ENCODE measurements around the gene CASR. TPM values are rescaled to one million over a fixed set of nuclear protein-coding genes. Genes with fewer than 3 reads are reported as not detected.

Gene CASR
- total RNA-seq, 4 donors from 2014 or later: 0.19 TPM; not detected in 3

DNA sequence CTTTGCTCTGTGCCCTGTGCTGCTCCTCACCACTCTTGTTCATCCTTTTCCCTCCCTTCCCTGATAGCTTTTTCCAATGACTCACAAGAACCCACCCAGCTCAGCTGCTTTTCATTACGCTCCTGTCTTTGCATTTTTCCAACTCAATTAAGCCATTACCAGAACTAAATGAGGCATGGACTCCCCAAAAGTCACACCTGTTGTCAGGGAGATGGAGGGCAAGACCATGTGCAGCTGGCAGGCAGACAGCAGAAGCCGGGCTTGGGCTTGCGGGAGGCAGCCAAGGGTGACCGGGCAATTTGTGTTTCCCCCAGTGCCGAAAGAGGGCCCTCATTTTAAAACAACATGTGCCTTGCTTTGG, 64.3 kb downstream of the CASR start:
- intact Hi-C loops (cut with DNase I): no loop called here
- no peak for TF ChIP-seq CTCF (IDR thresholded peaks at IDR 0.05)
- TF ChIP-seq POLR2A (IDR thresholded peaks at IDR 0.05): no peak
- no peak for DNase-seq
- Histone ChIP-seq H3K9me3 (no peaks in the 10 kb centered on the region), H3K4me3 (no peak overlapping the region), H3K27ac (peak overlapping the region in 1 of 4 donors; percentile 25), H3K27me3 (no peaks in the 10 kb centered on the region), H3K4me1 (peaks cover 0 to 3% (median 0%) of the 10 kb centered on the region in 3 donors), H3K36me3 (no peaks in the 10 kb centered on the region)
- WGBS, 2 donors: 21 to 34% methylated on average over 3 to 4 of the region's 5 CpGs

DNA sequence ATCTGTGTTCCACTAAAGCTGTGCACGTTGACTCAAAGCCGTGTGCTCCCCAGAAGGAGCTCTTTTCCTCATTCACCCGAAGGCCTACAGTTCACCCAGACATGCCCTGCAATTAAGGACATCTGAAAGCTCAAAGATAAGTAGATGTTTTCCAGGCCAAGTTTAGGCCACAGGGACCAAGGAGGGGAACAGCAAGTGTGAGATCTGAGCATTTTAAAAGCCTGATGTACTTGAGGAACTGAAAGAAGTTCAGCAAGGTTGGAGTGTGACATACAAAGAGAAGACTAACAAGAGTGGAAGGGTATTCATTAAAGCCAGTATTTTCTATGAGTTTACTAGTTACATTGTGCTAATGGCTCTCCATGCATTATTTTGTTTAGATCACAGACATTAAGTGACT, 68.0 kb downstream of the CASR start:
- H3K27me3 ChIP-seq: no peaks in the 10 kb centered on the region
- whole genome bisulfite sequencing, 2 donors: 33 to 76% methylated on average over 1 to 3 of the region's 3 CpGs

DNA sequence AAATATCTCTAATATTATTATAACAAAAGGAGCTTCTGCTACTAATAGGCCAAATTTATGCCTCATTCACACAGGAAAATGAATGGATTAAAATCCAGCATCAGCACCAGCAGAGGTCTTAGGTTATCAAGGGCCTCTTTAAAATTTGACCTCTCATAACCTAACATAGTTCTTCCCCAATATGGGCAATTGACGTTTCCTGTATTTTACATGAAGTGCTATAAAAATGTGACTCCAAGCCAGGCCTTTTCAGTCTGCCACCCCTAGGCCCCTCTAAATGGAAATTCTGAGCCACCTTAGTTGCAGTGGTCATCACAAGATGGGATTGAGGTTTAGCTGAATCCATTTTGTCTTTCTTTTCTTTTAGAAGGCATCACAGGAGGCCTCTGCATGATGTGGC, 70.1 kb downstream of the CASR start:
- WGBS, 2 donors: 67 to 69% methylated on average over 1 of the region's 1 CpG
- Histone ChIP-seq H3K36me3 (no peaks in the 10 kb centered on the region), H3K4me1 (peaks cover 0 to 2% (median 0%) of the 10 kb centered on the region in 3 donors), H3K4me3 (no peak overlapping the region), H3K9me3 (no peaks in the 10 kb centered on the region), H3K27me3 (no peaks in the 10 kb centered on the region), H3K27ac (no peak overlapping the region)
- TF ChIP-seq CTCF (IDR thresholded peaks at IDR 0.05) (no peak), POLR2A (IDR thresholded peaks at IDR 0.05) (no peak)
- intact Hi-C loops (cut with DNase I): no loop called here
- DNase-seq: no peak

More for the DNA sequence above, 68.0 kb downstream of the CASR start:
- Histone ChIP-seq H3K27ac (no peak overlapping the region), H3K36me3 (no peaks in the 10 kb centered on the region), H3K4me3 (no peak overlapping the region), H3K4me1 (peaks cover 0 to 3% (median 0%) of the 10 kb centered on the region in 3 donors), H3K9me3 (no peaks in the 10 kb centered on the region)
- intact Hi-C loops (cut with DNase I): no loop called here
- DNase-seq: no peak
- TF ChIP-seq CTCF (IDR thresholded peaks at IDR 0.05) (no peak), POLR2A (IDR thresholded peaks at IDR 0.05) (no peak)

DNA sequence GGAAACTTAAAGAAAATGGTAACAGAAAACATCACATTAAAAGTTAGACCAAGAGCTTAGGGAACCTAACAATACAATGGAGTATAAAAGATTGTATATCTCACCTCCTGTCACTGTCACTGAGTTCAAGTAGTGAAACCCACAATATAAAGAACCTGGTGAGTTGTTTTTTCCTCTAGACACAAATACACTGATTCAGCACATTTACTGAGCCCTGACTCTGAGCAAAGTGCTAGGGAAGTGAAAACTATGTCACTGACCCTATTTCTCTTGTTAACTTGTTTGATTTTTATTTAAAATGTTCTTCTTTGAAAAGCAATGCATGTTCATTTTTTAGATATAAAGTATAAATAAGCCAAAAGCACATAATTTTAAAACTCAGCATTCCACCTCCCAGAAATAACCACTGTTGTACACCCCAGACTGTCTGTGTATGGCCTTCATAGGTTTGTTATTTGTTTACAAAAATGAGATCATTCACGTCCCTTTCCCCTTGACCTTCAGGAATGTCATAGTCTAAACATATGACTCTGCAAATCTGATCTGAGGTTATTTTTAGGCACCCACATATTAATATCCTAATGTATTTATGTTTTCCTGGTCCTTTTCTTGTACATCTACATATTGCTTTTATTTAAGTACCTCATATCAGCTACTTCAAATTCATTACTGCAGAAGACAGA, 72.4 kb downstream of the CASR start:
- intact Hi-C loops (cut with DNase I): no loop called here
- Histone ChIP-seq H3K4me3 (no peak overlapping the region), H3K27me3 (no peaks in the 10 kb centered on the region), H3K9me3 (no peaks in the 10 kb centered on the region), H3K27ac (no peak overlapping the region), H3K4me1 (peaks cover 0 to 22% (median 0%) of the 10 kb centered on the region in 3 donors), H3K36me3 (no peaks in the 10 kb centered on the region)
- WGBS, 2 donors: 30 to 46% methylated on average over 1 of the region's 1 CpG
- no peak for DNase-seq
- TF ChIP-seq CTCF (IDR thresholded peaks at IDR 0.05): no peak
- TF ChIP-seq POLR2A (IDR thresholded peaks at IDR 0.05): no peak

GRCh38 chr3:122257644-122258364, 74.3 kb downstream of the CASR start:
- Histone ChIP-seq H3K27ac (no peak overlapping the region), H3K27me3 (no peaks in the 10 kb centered on the region), H3K9me3 (no peaks in the 10 kb centered on the region), H3K36me3 (no peaks in the 10 kb centered on the region), H3K4me1 (peaks cover 0 to 26% (median 0%) of the 10 kb centered on the region in 3 donors), H3K4me3 (no peak overlapping the region)
- 69 to 71% methylated on average over 7 of the region's 7 CpGs for WGBS, 2 donors
- no peak for DNase-seq
- TF ChIP-seq CTCF (IDR thresholded peaks at IDR 0.05): no peak
- TF ChIP-seq POLR2A (IDR thresholded peaks at IDR 0.05): no peak
- intact Hi-C loops (cut with DNase I): no loop called here

Data from esophagus squamous epithelium (tissue), 5 donors.